ENCODE measurements around the gene RPL27. TPM values are rescaled to one million over a fixed set of nuclear protein-coding genes. Genes with fewer than 3 reads are reported as not detected.

Gene RPL27
- total and polyA plus RNA-seq, 2 of the 13 experiments (the other 11 are each of a cell fraction or from before 2014, with no cell fraction given): 1,585 to 5,840 TPM

DNA sequence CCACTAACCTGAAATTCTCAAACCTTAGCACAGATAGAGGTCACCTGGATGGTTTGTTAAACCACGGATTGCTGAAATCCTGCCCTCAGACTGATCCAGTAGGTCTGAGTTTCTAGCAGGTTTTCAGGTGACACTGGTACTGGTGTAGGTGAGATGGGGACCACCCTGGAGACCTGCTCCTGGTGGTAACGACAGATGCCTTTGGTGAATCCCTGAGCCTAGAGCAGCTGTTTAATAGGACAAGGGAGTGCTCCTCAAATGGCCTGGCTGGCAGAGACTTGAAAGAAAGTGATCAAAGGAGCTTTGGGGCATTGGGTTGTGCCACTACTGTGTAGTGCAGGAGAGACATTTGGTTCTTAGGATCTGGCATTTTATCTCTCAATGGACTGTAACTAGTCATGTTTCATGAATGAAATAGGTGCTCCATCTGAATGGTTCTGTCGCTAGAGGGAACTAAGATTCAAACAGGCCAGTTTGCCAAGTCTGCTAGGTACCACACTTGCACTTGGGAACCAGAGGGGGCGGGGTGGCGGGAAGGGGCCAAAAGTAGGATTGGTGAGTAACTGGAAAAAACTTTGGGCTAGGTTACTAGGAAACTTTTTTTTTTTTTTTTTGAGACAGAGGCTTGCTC, 5.4 kb downstream of the RPL27 start (continued):
- TF ChIP-seq MEF2D (CRISPR knock-in tag; IDR thresholded peaks at IDR 0.05) (0 out of 2 replicates have a peak, but pooled peaks have one; percentile 10), HMG20A (CRISPR knock-in tag; IDR thresholded peaks at IDR 0.05; ENCODE audit: borderline replicate concordance) (no peak), SP140L (CRISPR knock-in tag; IDR thresholded peaks at IDR 0.05; ENCODE audit: borderline replicate concordance) (no peak), KDM5B (CRISPR knock-in tag; IDR thresholded peaks at IDR 0.05; ENCODE audit: borderline replicate concordance) (no peak), TCF7 (IDR thresholded peaks at IDR 0.05; ENCODE audit: low read depth) (no peak), SOX5 (CRISPR knock-in tag; IDR thresholded peaks at IDR 0.05; ENCODE audit: borderline replicate concordance) (0 out of 2 replicates have a peak, but pooled peaks have one; percentile 9), MXD4 (CRISPR knock-in tag; IDR thresholded peaks at IDR 0.05) (no peak), MTF2 (CRISPR knock-in tag; IDR thresholded peaks at IDR 0.05; ENCODE audit: borderline replicate concordance) (no peak), ZFP41 (CRISPR knock-in tag; IDR thresholded peaks at IDR 0.05; ENCODE audit: borderline replicate concordance) (no peak), ZBTB7B (CRISPR knock-in tag; IDR thresholded peaks at IDR 0.05) (no peak), ZNF564 (CRISPR knock-in tag; IDR thresholded peaks at IDR 0.05) (no peak), RCOR2 (CRISPR knock-in tag; IDR thresholded peaks at IDR 0.05) (no peak), RBFOX2 (IDR thresholded peaks at IDR 0.05; ENCODE audit: low read depth, low read length) (peak; percentile 50; the same call in 1 of the 2 replicates), ZNF263 (CRISPR knock-in tag; IDR thresholded peaks at IDR 0.05) (peak; percentile 73), FLYWCH1 (CRISPR knock-in tag; IDR thresholded peaks at IDR 0.05) (no peak), ZC3H4 (CRISPR knock-in tag; IDR thresholded peaks at IDR 0.05; ENCODE audit: borderline replicate concordance) (no peak), ZNF326 (CRISPR knock-in tag; IDR thresholded peaks at IDR 0.05; ENCODE audit: borderline replicate concordance) (no peak), XRCC5 (optimal IDR thresholded peaks at IDR 0.05; ENCODE audit: low read length) (no peak), ZNF136 (CRISPR knock-in tag; IDR thresholded peaks at IDR 0.05; ENCODE audit: low read depth) (no peak), SMARCC2 (IDR thresholded peaks at IDR 0.05) (no peak), HNF4G (IDR thresholded peaks at IDR 0.05; ENCODE audit: borderline replicate concordance, low read depth, low read length) (no peak), HNF4G (CRISPR knock-in tag; IDR thresholded peaks at IDR 0.05; ENCODE audit: borderline replicate concordance, low read depth) (no peak), SSRP1 (CRISPR knock-in tag; IDR thresholded peaks at IDR 0.05) (peak; percentile 92; the same call in 1 of the 2 replicates), ZNF496 (CRISPR knock-in tag; IDR thresholded peaks at IDR 0.05; ENCODE audit: insufficient replicate concordance) (no peak)
- TF ChIP-seq, protein P1, sequence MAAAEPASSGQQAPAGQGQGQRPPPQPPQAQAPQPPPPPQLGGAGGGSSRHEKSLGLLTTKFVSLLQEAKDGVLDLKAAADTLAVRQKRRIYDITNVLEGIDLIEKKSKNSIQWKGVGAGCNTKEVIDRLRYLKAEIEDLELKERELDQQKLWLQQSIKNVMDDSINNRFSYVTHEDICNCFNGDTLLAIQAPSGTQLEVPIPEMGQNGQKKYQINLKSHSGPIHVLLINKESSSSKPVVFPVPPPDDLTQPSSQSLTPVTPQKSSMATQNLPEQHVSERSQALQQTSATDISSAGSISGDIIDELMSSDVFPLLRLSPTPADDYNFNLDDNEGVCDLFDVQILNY (CRISPR knock-in tag; conservative IDR thresholded peaks at IDR 0.05): no peak
- TF ChIP-seq, protein P2, sequence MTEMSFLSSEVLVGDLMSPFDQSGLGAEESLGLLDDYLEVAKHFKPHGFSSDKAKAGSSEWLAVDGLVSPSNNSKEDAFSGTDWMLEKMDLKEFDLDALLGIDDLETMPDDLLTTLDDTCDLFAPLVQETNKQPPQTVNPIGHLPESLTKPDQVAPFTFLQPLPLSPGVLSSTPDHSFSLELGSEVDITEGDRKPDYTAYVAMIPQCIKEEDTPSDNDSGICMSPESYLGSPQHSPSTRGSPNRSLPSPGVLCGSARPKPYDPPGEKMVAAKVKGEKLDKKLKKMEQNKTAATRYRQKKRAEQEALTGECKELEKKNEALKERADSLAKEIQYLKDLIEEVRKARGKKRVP (CRISPR knock-in tag; IDR thresholded peaks at IDR 0.05): no peak
- TF ChIP-seq, protein P3, sequence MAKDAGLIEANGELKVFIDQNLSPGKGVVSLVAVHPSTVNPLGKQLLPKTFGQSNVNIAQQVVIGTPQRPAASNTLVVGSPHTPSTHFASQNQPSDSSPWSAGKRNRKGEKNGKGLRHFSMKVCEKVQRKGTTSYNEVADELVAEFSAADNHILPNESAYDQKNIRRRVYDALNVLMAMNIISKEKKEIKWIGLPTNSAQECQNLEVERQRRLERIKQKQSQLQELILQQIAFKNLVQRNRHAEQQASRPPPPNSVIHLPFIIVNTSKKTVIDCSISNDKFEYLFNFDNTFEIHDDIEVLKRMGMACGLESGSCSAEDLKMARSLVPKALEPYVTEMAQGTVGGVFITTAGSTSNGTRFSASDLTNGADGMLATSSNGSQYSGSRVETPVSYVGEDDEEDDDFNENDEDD (CRISPR knock-in tag; IDR thresholded peaks at IDR 0.05; ENCODE audit: borderline replicate concordance): no peak
- TF ChIP-seq, protein P4, sequence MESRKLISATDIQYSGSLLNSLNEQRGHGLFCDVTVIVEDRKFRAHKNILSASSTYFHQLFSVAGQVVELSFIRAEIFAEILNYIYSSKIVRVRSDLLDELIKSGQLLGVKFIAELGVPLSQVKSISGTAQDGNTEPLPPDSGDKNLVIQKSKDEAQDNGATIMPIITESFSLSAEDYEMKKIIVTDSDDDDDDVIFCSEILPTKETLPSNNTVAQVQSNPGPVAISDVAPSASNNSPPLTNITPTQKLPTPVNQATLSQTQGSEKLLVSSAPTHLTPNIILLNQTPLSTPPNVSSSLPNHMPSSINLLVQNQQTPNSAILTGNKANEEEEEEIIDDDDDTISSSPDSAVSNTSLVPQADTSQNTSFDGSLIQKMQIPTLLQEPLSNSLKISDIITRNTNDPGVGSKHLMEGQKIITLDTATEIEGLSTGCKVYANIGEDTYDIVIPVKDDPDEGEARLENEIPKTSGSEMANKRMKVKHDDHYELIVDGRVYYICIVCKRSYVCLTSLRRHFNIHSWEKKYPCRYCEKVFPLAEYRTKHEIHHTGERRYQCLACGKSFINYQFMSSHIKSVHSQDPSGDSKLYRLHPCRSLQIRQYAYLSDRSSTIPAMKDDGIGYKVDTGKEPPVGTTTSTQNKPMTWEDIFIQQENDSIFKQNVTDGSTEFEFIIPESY (CRISPR knock-in tag; IDR thresholded peaks at IDR 0.05): peak; percentile 89

Measured in HepG2 (cell line).